Kidney (tissue), 14 donors: ENCODE measurements around the gene ADAMTSL5. TPM values are rescaled to one million over a fixed set of nuclear protein-coding genes. Genes with fewer than 3 reads are reported as not detected.
A peak's percentile ranks its signal among the peaks of the same experiment; 100 is the strongest.

ENCODE experiments used
- DNase-seq, 5 donors: peaks; one replicate each; pipeline ENCODE4 v3.0.0-alpha.2; 2013 to 2020
- FAIRE-seq: peaks from 2 replicates; lab custom pipeline; 2012; peaks lifted over from hg19 to GRCh38; lab: Jason Lieb, UNC
- H3K27ac ChIP-seq, 2 donors: one replicate each; pipeline ENCODE4 v1.7.0; 2013; ENCODE audit warnings: low read depth in 2 of 2, low read length in 2 of 2, inconsistent platforms in 1 of 2
- H3K27me3 ChIP-seq: one replicate; pipeline ENCODE4 v1.7.1; 2013; ENCODE audit warnings: low read length, inconsistent platforms; ENCODE audit not compliant: control insufficient read depth, insufficient read depth
- H3K36me3 ChIP-seq, 3 donors: one replicate each; pipeline versions ENCODE4 v1.7.0 to v1.7.1; 2013; ENCODE audit warnings: low read length in 3 of 3, control low read depth in 1 of 3, inconsistent platforms in 1 of 3; ENCODE audit not compliant: insufficient read depth in 3 of 3, control insufficient read depth in 2 of 3
- H3K4me1 ChIP-seq, 3 donors: one replicate each; pipeline versions ENCODE4 v1.7.0 to v1.7.1; 2013; ENCODE audit warnings: low read length in 3 of 3, inconsistent platforms in 1 of 3, low read depth in 1 of 3; ENCODE audit not compliant: control insufficient read depth in 2 of 3, insufficient read depth in 2 of 3
- H3K4me3 ChIP-seq, 3 donors: one replicate each; pipeline versions ENCODE4 v1.7.0 to v1.8.1; 2013; ENCODE audit warnings: low read length in 3 of 3, control low read depth in 1 of 3, inconsistent platforms in 1 of 3
- H3K9ac ChIP-seq, 3 donors: one replicate each; pipeline versions ENCODE4 v1.7.0 to v1.7.1; 2013; ENCODE audit warnings: low read length in 3 of 3, control low read depth in 1 of 3, inconsistent platforms in 1 of 3
- H3K9me3 ChIP-seq, 3 donors: one replicate each; pipeline versions ENCODE4 v1.7.0 to v1.7.1; 2013; ENCODE audit warnings: low read length in 3 of 3, control low read depth in 1 of 3, inconsistent platforms in 1 of 3; ENCODE audit not compliant: control insufficient read depth in 2 of 3, insufficient read depth in 1 of 3
- CTCF ChIP-seq: IDR thresholded peaks from 3 replicates; pipeline ENCODE4 v1.5.1; 2012; ENCODE audit warnings: mild to moderate bottlenecking, moderate library complexity, borderline replicate concordance; ENCODE audit not compliant: insufficient read depth; ENCODE audit errors: extremely low read depth
- intact Hi-C: fragments of 100-400 bp; cut with DNase I; formaldehyde crosslinking; loops from one replicate; pipeline ENCODE4 v1.11.1; 2022
- polyA plus RNA-seq: library from polyadenylated mRNA; stranded (reverse); fragments of 350-450 nt; fragmentation: Illumina TruSeq; extraction: RNeasy Lipid Tissue Mini Kit (QIAGEN cat#74804); gene quantifications from one replicate; pipeline ENCODE4 v1.2.3, GENCODE V29; 2014; ENCODE audit warnings: low read depth, low replicate concordance; ENCODE audit not compliant: insufficient read depth
- total RNA-seq: library from RNA; stranded (reverse); fragmentation: NEBNext Ultra II Directional; extraction: Animal tissue kit (Norgen Biotek cat#: 25700); gene quantifications from one replicate; pipeline ENCODE4 v1.2.1, GENCODE V29; 2021
- donor health status: control.
- donor health status: control.
- donor health status: control.
- donor health status: control.
- donor health status: control.
- donor health status: DM: yes; HTN: yes; CAD: no.
- donor health status: Normal renal cell carcinoma (clear cell type).

The ADAMTSL5 gene
- total and polyA plus RNA-seq, 2 donors from 2014 or later: 1.4 to 4.6 TPM

DNA sequence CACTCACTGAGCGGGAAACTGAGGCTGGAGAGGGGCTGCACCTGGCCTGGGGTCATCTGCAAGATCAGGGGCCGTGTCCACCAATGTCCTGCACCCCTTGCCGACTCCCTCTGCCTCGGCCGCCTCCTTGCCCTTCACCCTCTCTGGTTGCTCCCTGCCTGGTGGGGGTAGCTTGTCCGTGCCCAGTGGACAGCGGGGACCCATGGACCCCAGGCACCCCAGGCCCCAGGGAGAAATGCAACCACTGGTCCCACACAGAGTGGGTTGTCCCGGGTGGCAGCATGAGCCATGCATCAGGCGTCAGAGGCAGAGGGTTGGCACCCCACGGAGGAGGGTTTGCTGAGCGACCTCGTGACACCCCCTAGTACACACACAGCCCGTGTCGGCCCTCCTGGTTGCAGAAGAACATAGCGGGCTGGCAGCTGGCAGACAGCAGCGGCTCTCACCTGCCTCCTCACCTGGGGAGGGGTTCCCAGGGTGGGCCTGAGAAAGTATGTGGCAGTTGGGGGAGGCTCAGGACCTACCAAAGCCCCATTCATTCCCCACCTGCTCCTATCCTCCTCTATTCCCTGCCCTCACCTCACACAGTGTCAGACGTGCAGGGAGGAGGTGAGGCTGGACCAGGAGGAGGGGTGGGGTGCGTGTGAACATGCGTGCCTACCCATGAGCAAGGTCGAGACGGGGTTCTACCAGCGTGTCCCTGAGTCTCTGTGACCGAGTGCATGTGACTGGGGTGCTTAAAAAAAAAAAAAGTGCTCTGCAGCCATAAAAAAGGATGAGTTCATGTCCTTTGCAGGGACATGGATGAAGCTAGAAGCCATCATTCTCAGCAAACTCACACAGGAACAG is 8.7 kb downstream of the ADAMTSL5 start:
- Histone ChIP-seq H3K4me1 (peaks cover 0 to 6% (median 0%) of the 10 kb centered on the region in 3 donors), H3K27ac (no peak overlapping the region), H3K36me3 (no peaks in the 10 kb centered on the region), H3K27me3 (peaks cover 17% of the 10 kb centered on the region), H3K9me3 (no peaks in the 10 kb centered on the region), H3K4me3 (no peak overlapping the region), H3K9ac (no peak overlapping the region)
- FAIRE-seq (no peak), DNase-seq (peak in 2 of 5 donors; percentile 58 to 75)
- TF ChIP-seq CTCF: no peak
- intact Hi-C loops: no loop called here

DNA sequence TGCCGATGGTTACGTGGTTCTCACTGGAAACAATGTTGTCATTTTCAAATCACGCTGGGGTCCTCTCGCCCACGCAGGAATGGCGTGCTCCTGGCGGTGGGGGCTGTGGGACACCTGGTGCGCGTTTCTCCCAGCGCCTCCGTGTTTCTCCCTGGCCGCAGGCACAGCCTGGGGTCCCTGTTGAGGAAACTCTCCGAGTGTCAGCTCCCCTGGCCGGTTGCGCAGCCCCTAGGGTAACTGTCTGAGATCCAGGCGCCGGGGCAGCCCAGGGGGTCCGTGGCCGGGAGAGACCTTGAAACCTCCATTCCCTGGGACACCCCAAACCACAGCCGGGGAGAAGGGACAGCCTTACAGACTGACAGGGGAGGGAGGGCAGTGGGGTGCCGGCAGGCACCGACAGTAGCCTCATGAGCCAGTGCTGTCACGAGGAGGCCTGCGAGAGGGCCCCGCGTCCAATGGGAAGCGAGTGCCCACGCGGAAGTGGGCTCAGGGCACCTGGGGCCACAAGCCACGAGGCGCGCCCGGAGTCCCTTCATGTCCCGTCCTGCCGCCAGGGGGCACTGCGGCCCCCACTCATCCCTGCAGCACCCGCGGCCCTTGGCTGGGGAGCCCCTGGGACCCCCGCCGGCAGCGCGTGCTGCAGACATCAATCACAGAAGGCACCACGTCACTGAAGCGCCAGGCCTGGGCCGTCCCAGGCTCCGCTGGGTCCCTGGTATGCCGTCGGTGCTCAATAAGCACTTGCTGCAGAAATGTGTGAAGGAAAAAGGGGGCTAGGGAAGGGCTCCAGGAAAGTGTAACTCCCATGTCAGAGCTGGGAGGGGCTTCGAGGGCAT is 9.5 kb downstream of the ADAMTSL5 start:
- TF ChIP-seq CTCF: peak; percentile 35
- Histone ChIP-seq H3K36me3 (no peaks in the 10 kb centered on the region), H3K4me3 (no peak overlapping the region), H3K9ac (no peak overlapping the region), H3K27ac (no peak overlapping the region), H3K9me3 (no peaks in the 10 kb centered on the region), H3K27me3 (peaks cover 17% of the 10 kb centered on the region), H3K4me1 (peaks cover 0 to 3% (median 0%) of the 10 kb centered on the region in 3 donors)
- no peak for FAIRE-seq
- peak in 4 of 5 donors; percentile 61 to 74 (median 66) for DNase-seq
- intact Hi-C loops: no loop called here

DNA sequence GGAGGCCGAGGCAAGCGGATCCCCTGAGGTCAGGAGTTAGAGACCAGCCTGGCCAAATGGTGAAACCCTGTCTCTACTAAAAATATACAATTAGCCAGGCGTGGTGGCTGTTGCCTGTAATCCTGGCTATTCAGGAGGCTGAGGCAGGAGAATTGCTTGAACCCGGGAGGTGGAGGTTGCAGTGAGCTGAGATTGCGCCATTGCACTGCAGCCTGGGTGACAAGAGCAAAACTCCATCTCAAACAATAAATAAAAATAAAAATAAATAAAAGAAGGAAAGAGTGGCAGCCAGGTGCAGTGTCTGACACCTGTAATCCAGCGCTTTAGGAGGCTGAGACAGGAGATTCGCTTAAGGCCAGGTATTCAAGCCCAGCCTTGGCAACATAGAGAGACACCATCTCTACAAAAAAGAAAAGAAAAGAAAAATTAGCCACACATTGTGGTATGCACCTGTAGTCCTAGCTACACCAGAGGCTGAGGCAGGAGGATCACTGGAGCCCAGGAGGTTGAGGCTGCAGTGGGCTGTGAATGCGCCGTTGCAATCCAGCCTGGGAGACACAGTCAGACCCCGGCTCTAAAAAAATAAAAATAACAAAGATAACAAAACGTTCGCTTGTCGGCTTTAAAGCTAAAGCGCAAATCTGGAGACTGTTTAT is 10.3 kb downstream of the ADAMTSL5 start:
- no peak for TF ChIP-seq CTCF
- H3K4me3 ChIP-seq: no peak overlapping the region
- FAIRE-seq: no peak

More for the DNA sequence above, 10.3 kb downstream of the ADAMTSL5 start:
- DNase-seq: no peak
- Histone ChIP-seq H3K27ac (no peak overlapping the region), H3K9ac (no peak overlapping the region), H3K36me3 (no peaks in the 10 kb centered on the region), H3K4me1 (peaks cover 0 to 3% (median 0%) of the 10 kb centered on the region in 3 donors), H3K9me3 (no peaks in the 10 kb centered on the region), H3K27me3 (peaks cover 17% of the 10 kb centered on the region)
- intact Hi-C loops: no loop called here
